Activated T-helper 1 cell treated with Interleukin-2 at 50 U/mL for 16 hours (primary cell): ENCODE results near the gene CHPF2.

Experiments used
- DNase-seq: peaks from one replicate; pipeline ENCODE4 v3.0.0-alpha.2; 2020; ENCODE audit warnings: low read depth

CHPF2 gene

DNA sequence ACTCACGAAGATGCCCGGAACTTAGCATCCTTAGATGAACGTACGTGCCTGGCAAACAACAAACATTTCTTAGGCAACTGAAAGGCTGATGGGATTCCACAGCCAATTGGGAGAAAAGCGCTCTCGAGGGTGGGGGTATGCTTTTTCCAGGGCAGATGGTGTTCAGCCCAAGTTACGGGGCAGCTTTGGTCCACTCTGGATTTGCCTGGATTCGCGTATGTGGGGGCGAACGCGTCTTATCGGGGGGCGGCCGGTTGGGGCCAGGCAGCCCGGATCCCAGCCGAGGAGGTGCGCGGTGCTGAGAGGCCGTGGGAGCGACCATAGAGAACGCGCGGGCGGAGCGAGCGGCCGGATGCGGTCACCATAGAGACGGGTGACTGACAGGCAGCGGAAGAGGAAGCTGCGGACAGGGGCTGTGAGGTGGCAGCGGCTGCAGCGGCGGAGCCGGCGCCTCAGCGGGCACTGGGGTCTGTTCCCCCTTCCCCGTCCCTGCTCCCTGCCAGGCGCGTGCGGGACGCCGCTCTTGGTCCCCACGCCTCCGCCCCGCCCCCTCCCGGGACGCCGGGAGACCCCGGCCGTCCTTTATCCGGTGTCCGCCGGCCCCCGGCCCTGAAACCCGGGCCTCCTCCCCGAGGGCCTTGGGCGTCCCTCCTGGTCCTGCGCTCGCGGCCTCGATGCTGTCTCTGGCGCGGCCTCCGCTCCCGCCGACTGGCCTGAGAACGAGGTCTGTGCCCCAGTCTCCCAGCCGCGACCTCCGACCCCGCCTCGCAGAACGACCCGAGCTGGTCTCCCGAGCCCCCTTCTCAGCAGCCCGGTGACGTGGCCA is at the start of gene CHPF2:
Gene CHPF2 (plus strand): TSS at position 393 of the 826 bp plus-strand sequence. CDS start 1,529 bp downstream, outside the sequence.
- DNase-seq: peak; percentile 85

GRCh38 chr7:151185762-151186639 is 46.3 kb upstream of the CHPF2 start:
- no peak for DNase-seq

GRCh38 chr7:151186640-151187408 is 45.5 kb upstream of the CHPF2 start, which contains the start of gene ASB10:
TSS of gene ASB10 (minus strand) at chr7:151187250. CDS start at chr7:151187130, 120 bp downstream.
- no peak for DNase-seq

- no peak for DNase-seq
These were observed 44.7 kb upstream of the CHPF2 start for GRCh38 chr7:151187409-151188251.

GRCh38 chr7:151188252-151188542 is 44.1 kb upstream of the CHPF2 start:
- no peak for DNase-seq

GRCh38 chr7:151189038-151189437 is 43.2 kb upstream of the CHPF2 start:
- no peak for DNase-seq

GRCh38 chr7:151191544-151191943 is 40.7 kb upstream of the CHPF2 start:
- DNase-seq: no peak

- DNase-seq: no peak
These were observed 40.2 kb upstream of the CHPF2 start for GRCh38 chr7:151192002-151192539.

- no peak for DNase-seq
These were observed 38.9 kb upstream of the CHPF2 start for GRCh38 chr7:151193203-151193978.

DNA sequence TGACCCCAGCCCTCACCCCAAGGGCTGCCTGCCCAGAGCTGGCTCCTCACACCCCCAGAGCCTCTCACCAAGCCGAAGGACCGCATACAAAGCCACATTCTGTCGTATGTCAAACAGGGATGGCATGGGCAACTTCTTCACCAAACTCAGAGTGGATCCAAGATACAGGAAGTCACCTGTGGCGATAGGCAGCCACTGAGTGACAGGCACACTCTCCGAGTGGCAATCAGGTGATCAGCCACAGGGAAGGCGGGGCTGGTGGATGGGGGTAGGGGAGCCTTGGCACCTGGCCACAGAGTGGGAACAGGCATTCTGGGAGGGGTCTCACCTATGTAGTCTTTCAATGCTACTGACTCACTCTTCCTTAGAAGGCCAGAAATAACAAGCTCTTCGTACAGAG is 38.1 kb upstream of the CHPF2 start:
- no peak for DNase-seq

DNA sequence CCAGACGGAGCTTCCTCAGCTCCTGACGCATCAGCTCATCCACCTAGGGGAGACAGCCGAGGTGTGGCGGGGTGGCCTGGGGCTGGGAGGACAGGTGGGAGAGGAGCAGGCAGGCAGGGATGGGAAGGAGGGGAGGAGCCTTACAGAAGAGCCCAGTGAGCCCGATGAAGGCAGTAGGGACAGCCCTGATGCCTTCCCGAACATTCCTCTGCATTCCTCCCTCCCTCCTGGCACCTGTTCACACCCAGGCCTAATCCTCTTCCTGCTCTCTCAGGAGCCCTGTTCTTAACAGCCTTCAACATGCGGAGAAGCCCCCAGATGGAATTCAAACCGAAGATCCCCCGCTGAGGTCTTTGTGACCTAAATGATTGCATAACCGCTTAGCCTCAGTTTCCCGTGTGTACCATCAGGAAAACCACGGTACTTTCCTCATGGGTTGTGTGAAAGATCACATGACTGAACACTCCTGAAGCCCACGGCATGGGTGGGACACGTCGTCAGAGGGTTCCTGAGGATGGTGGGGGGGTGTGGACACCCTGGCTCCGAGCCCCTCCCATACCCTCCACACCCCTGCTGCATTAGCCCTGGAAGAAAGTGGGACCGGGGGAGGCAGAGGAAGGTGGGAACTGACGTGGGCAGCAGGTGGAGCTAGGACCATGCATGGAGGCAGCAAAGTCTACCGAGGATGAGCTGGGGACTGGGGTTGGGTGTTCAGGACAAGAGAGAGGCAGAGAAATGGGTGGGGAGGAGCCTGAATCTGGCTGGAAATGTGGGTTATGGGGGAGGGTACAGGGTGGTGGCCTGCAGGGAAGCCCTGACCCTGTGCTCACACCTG is 36.5 kb upstream of the CHPF2 start:
- DNase-seq: no peak

DNA sequence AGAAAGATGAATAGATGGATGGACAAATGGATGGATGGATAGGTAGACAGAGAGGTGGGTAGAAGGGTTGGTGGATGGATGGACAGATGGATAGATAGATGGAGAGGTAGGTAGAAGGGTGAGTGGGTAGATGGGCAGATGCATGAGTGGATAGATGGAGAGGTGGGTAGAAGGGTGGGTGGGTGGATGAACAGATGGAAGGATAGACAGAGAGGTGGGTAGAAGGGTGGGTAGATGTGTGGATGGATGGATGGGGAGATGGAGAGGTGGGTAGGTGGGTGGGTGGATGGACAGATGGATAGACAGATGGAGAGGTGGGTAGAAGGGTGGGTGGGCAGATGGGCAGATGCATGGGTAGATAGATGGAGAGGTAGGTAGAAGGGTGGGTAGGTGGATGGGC is 34.4 kb upstream of the CHPF2 start:
- no peak for DNase-seq

- DNase-seq: no peak
These were observed 33.1 kb upstream of the CHPF2 start for GRCh38 chr7:151198945-151199848.

DNA sequence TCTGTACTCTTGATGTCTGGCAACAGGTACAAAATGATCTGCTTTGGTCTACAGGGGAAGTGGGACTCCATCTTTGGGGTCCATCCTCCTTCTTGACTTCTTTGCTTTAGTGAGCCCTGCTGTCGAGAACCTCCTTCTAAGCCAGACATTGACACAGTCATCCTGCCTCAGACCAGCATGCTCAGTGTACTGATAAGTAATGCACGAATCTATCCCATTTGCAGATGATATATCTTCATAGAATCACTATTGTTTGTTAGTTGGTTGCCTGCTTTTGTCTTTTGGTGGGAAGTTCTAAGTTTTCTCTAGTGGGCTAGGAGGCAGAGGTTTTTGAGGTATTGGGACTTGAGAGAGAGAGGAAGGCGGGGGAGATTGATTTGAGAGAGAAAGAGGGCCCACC is 30.9 kb upstream of the CHPF2 start:
- no peak for DNase-seq

DNA sequence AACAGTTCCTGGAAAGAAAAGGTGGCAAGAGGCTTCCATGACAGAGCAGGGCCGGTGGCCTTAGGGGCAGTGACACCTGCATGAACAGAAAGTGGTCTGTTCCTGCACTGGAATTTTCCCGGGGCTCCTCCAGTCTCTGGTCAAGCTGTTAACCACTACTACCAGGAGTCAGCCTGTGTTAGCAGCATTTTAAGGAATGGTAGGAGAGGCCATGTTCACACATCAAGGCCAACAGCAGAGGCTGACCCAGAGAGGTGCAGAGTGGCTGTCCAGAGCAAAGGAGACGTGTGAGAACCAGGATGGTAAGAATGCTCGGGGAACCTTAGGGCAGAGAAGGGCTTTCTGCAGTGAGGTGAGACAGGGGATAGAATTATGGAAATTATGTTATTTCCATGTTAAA is 30.5 kb upstream of the CHPF2 start:
- DNase-seq: no peak

- DNase-seq: no peak
These were observed 29.4 kb upstream of the CHPF2 start for GRCh38 chr7:151202836-151203235.

DNA sequence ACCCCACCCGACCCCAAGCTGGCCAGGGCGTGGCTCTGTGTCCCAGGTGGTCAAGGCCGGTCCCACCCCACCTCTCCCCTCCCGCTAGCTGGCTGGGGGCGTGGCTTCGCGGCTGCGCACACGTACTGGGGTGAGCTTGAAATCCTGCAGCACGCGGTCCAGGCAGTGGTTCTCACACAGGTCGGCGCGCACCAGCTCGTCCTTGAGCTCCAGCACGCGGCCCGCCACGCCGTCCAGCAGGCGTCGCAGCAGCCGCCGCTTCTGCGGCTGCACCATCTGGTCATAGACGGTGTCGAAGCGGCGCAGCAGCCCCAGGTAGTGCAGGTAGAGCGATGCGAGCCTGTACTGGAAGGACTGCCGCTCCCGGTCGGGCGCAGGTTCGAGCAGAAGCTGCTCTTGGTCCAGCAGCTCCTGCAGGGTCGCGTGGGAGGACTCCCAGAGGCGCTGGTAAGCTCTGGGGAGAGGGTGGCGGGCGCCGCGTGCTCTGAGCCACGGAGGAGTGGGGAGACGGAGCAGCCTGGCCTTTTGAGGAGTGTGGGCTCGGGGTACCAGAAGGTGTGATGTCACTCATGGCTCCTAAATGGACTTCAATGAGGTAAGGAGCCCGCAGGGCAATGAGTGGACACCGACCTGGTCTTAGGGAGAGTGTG is 27.8 kb upstream of the CHPF2 start:
- DNase-seq: no peak

DNA sequence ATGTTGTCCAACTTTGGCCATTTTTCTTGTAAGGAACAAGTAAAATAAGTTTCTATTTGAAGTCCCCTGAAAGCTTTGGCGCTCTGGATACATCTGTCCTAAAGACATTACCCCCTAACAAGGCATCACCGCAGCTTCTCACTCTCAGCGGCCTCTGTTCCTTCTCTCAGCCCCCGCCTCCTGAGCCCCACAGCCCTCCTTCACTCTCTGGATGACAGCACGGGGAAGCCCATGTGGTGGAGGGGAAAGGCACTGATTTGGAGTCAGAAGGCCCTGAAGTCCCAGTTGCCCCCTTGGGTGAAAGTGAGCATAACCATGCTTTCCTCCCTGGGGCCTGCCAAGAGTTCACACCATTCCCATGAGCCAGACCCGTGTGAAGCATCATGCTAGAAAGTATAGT is 26.6 kb upstream of the CHPF2 start:
- no peak for DNase-seq
